Measurements from ENCODE around the gene CES3.
A peak's percentile ranks its signal among the peaks of the same experiment; 100 is the strongest.

The CES3 gene

DNA sequence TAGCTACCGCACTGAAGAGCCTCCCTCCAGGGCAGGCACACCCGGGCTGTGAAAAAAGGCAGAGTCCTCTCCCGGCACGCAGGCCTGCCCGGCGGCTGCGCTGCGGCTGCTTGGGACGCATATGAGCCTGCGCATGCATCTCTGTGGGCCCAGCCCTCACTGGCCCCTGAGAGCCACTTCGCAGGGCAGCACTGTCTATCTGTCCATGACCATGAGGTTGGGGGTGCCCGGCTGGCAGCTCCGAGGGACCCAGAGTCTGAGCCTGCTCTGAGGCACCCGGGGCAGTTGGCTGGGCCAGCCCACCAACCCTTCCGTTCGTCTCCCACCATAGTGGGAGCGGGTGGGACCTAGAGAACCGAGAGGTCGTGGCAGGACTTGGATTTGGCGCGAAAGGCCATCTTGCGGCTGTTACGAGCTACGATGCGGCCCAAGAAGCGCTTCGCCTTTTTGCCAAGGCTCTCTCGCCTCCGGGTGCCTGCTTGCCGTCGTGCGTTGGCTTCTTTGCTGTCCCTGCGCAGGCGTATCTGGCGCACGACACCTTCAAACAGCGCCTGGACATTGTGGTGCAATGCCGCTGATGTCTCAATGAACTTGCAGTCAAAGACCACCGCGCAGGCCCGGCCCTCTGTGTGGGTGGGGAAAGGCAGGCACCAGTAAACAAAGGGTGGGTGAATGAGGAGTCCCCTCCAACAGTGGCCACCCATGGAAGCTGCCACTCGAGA is 39.2 kb upstream of the CES3 start:
- no peak for DNase-seq (ENCODE audit: low read depth)
- TF ChIP-seq, protein P1, sequence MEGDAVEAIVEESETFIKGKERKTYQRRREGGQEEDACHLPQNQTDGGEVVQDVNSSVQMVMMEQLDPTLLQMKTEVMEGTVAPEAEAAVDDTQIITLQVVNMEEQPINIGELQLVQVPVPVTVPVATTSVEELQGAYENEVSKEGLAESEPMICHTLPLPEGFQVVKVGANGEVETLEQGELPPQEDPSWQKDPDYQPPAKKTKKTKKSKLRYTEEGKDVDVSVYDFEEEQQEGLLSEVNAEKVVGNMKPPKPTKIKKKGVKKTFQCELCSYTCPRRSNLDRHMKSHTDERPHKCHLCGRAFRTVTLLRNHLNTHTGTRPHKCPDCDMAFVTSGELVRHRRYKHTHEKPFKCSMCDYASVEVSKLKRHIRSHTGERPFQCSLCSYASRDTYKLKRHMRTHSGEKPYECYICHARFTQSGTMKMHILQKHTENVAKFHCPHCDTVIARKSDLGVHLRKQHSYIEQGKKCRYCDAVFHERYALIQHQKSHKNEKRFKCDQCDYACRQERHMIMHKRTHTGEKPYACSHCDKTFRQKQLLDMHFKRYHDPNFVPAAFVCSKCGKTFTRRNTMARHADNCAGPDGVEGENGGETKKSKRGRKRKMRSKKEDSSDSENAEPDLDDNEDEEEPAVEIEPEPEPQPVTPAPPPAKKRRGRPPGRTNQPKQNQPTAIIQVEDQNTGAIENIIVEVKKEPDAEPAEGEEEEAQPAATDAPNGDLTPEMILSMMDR (conservative IDR thresholded peaks at IDR 0.05; ENCODE audit: low read depth, low read length), result no peak
- H3K4me3 ChIP-seq (ENCODE audit: low read depth, low read length), result no peak overlapping the region

- DNase-seq (ENCODE audit: low read depth), result peak; percentile 78
- TF ChIP-seq, protein P1 (conservative IDR thresholded peaks at IDR 0.05; ENCODE audit: low read depth, low read length), result no peak
- no peak overlapping the region for H3K4me3 ChIP-seq (ENCODE audit: low read depth, low read length)
These were observed 37.8 kb upstream of the CES3 start for GRCh38 chr16:66923247-66923731.

GRCh38 chr16:66923866-66924265 is 37.2 kb upstream of the CES3 start:
- TF ChIP-seq, protein P1 (conservative IDR thresholded peaks at IDR 0.05; ENCODE audit: low read depth, low read length), result no peak
- H3K4me3 ChIP-seq (ENCODE audit: low read depth, low read length), result no peak overlapping the region
- DNase-seq (ENCODE audit: low read depth), result no peak

GRCh38 chr16:66924527-66925321 is 36.3 kb upstream of the CES3 start:
- TF ChIP-seq, protein P1 (conservative IDR thresholded peaks at IDR 0.05; ENCODE audit: low read depth, low read length), result no peak
- no peak for DNase-seq (ENCODE audit: low read depth)
- H3K4me3 ChIP-seq (ENCODE audit: low read depth, low read length), result peak overlapping the region; percentile 48

DNA sequence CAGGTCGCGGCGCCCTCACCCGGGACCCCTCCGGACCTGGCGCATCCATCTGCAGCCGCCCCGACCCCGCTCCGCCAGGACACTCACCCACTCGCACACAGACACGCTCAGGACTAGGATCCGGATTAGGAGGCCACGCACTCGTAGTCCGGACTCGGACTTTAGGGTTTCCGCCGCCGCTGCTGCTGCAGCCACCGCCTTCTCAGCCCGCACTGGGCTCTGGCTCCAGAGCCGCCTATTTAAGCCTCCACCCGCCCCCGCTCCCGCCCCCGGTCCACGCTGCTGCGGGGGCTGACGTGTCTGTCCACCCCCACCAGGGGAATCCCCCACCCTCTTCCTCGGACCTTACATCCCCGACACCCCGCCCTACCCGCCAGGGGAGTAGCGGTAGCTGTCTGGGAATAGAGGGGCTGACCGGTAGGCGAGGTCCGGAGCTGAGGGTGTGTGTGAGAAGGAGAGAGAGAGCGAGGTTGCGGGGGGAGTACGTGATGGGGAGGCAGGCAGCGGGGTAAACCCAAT is 35.7 kb upstream of the CES3 start, which contains the start of gene RRAD:
TSS of gene RRAD (minus strand) at position 214 of the 519 bp plus-strand sequence. CDS start 356 bp downstream, outside the sequence.
- peak within 1 kb of the TSS; percentile 48 for H3K4me3 ChIP-seq (ENCODE audit: low read depth, low read length)
- DNase-seq (ENCODE audit: low read depth), result peak; percentile 46
- TF ChIP-seq, protein P1 (conservative IDR thresholded peaks at IDR 0.05; ENCODE audit: low read depth, low read length), result no peak

GRCh38 chr16:66926171-66926947 is 34.7 kb upstream of the CES3 start:
- H3K4me3 ChIP-seq (ENCODE audit: low read depth, low read length), result no peak overlapping the region
- TF ChIP-seq, protein P1 (conservative IDR thresholded peaks at IDR 0.05; ENCODE audit: low read depth, low read length), result no peak
- no peak for DNase-seq (ENCODE audit: low read depth)

All from choroid plexus epithelial cell (primary cell).